DOHH2 (cell line): ENCODE results near the gene TBC1D22A.

Experiments used
- H3F3A ChIP-seq: fragments of 200-600 bp; sonication (generic), shearing (Covaris generic); 2 replicates; pipeline ENCODE4 v1.6.0; 2016; ENCODE audit warnings: antibody characterized with exemption, mild to moderate bottlenecking; ENCODE audit not compliant: control insufficient read depth, insufficient read depth
- H3K27ac ChIP-seq: fragments of 200-600 bp; sonication (generic); 2 replicates; pipeline ENCODE4 v1.5.1; 2014; ENCODE audit warnings: low read depth, mild to moderate bottlenecking, low read length, moderate library complexity
- H3K27me3 ChIP-seq: fragments of 200-600 bp; sonication (generic); 2 replicates; pipeline ENCODE4 v1.6.1; 2014; ENCODE audit warnings: mild to moderate bottlenecking, low read length, mixed read lengths; ENCODE audit not compliant: control insufficient read depth
- H3K36me3 ChIP-seq: fragments of 200-600 bp; sonication (generic); 2 replicates; pipeline ENCODE4 v1.6.1; 2014; ENCODE audit warnings: mild to moderate bottlenecking, low read length, moderate library complexity, mixed read lengths; ENCODE audit not compliant: control insufficient read depth
- H3K4me1 ChIP-seq: fragments of 200-600 bp; sonication (generic); 2 replicates; pipeline ENCODE4 v1.6.1; 2014; ENCODE audit warnings: mild to moderate bottlenecking, low read length, mixed read lengths; ENCODE audit not compliant: control insufficient read depth
- H3K4me2 ChIP-seq: fragments of 200-600 bp; sonication (generic); 2 replicates; pipeline ENCODE4 v1.6.0; 2014; ENCODE audit warnings: mild to moderate bottlenecking, low read length, moderate library complexity
- H3K4me3 ChIP-seq: fragments of 200-600 bp; sonication (generic); 2 replicates; pipeline ENCODE4 v1.5.1; 2014; ENCODE audit warnings: mild to moderate bottlenecking, low read length, mixed read lengths
- H3K79me2 ChIP-seq: fragments of 200-600 bp; sonication (generic); 2 replicates; pipeline ENCODE4 v1.6.1; 2014; ENCODE audit warnings: mild to moderate bottlenecking, low read length, mixed read lengths; ENCODE audit not compliant: control insufficient read depth
- H3K9me2 ChIP-seq: fragments of 200-600 bp; sonication (generic); replicated peaks from 2 replicates; pipeline ENCODE4 v1.6.1; 2014; ENCODE audit warnings: mild to moderate bottlenecking, low read length, mixed read lengths; ENCODE audit not compliant: control insufficient read depth
- H3K9me3 ChIP-seq: fragments of 200-600 bp; sonication (generic); 2 replicates; pipeline ENCODE4 v1.6.1; 2014; ENCODE audit warnings: antibody characterized with exemption, low read length, mixed read lengths; ENCODE audit not compliant: control insufficient read depth, insufficient read depth
- H4K20me1 ChIP-seq: fragments of 200-600 bp; sonication (generic); 2 replicates; pipeline ENCODE4 v1.6.0; 2014; ENCODE audit warnings: low read depth, mild to moderate bottlenecking, antibody characterized with exemption, low read length, moderate library complexity; ENCODE audit not compliant: control insufficient read depth, insufficient read depth
- CTCF ChIP-seq: fragments of 200-600 bp; sonication (generic); IDR thresholded peaks from one replicate; pipeline ENCODE4 v1.5.1; 2014; ENCODE audit warnings: antibody characterized with exemption, mild to moderate bottlenecking, low read depth, low read length; ENCODE audit not compliant: poor library complexity, severe bottlenecking
- EZH2phosphoT487 ChIP-seq: fragments of 200-600 bp; sonication (generic); IDR thresholded peaks from 2 replicates; pipeline ENCODE4 v1.6.1; 2017; ENCODE audit warnings: borderline replicate concordance, mild to moderate bottlenecking, antibody characterized with exemption, low read length, moderate library complexity, mixed read lengths

Gene TBC1D22A

GRCh38 chr22:47208630-47209029, 446.2 kb downstream of the TBC1D22A start:
- no peaks in the 10 kb centered on the region for H3K36me3 ChIP-seq
- H4K20me1 ChIP-seq: no peaks in the 10 kb centered on the region
- no peaks in the 10 kb centered on the region for H3K9me2 ChIP-seq
- H3K27ac ChIP-seq: no peak overlapping the region
- H3K79me2 ChIP-seq: no peaks in the 10 kb centered on the region
- H3F3A ChIP-seq: no peaks in the 10 kb centered on the region
- no peaks in the 10 kb centered on the region for H3K9me3 ChIP-seq
- H3K4me3 ChIP-seq: no peak overlapping the region
- no peak for TF ChIP-seq CTCF
- TF ChIP-seq EZH2phosphoT487: no peak
- H3K4me2 ChIP-seq: no peak overlapping the region
- H3K4me1 ChIP-seq: no peaks in the 10 kb centered on the region
- no peaks in the 10 kb centered on the region for H3K27me3 ChIP-seq

- H3K9me3 ChIP-seq: no peaks in the 10 kb centered on the region
- H3K4me1 ChIP-seq: no peaks in the 10 kb centered on the region
- no peaks in the 10 kb centered on the region for H3K27me3 ChIP-seq
- H3K4me2 ChIP-seq: no peak overlapping the region
- no peaks in the 10 kb centered on the region for H3K36me3 ChIP-seq
- TF ChIP-seq EZH2phosphoT487 (no peak), CTCF (no peak)
- no peaks in the 10 kb centered on the region for H3F3A ChIP-seq
- H3K79me2 ChIP-seq: no peaks in the 10 kb centered on the region
- H4K20me1 ChIP-seq: no peaks in the 10 kb centered on the region
- no peaks in the 10 kb centered on the region for H3K9me2 ChIP-seq
- no peak overlapping the region for H3K27ac ChIP-seq
- no peak overlapping the region for H3K4me3 ChIP-seq
Measured at GRCh38 chr22:47209040-47209514, 446.6 kb downstream of the TBC1D22A start.

DNA sequence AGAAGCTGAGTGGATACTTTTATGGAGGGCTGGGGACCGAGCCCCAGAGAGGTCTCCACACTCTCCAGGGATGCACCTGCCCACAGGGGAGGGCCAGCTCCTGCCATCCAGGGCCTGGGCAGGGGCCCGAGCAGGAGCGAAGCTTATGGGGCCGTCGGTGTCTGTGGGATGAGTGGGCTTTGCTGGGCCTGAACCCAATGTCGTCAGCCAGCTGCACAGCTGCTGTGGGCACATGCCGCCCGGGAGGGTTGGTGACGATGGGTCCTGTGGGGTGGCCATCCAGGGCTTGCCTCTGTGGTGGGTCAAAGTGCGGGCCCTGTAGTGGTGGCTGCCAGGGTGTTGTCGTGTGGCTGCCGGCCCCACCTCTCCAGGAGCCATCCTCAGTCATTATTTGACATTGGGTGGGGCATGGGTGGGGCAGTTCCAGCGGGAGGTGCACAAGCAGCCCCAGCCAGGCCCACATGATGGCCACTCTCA, 447.1 kb downstream of the TBC1D22A start:
- Histone ChIP-seq H3K9me2 (no peaks in the 10 kb centered on the region), H3F3A (no peaks in the 10 kb centered on the region), H3K4me2 (no peak overlapping the region), H3K4me3 (no peak overlapping the region), H3K4me1 (no peaks in the 10 kb centered on the region), H3K9me3 (no peaks in the 10 kb centered on the region), H3K27ac (no peak overlapping the region), H3K36me3 (no peaks in the 10 kb centered on the region), H3K79me2 (no peaks in the 10 kb centered on the region), H3K27me3 (no peaks in the 10 kb centered on the region), H4K20me1 (no peaks in the 10 kb centered on the region)
- TF ChIP-seq CTCF (no peak), EZH2phosphoT487 (no peak)
